Transverse colon (tissue), 4 donors: Measurements from ENCODE around the gene DNTT.

Experiments
- CTCF ChIP-seq, 5 experiments: fragments of 200-600 bp in 3 of 5; fragments of 450-650 bp in 2 of 5; sonication (generic) in 3 of 5; IDR thresholded peaks; 1 replicate in 2 of 5; 2 replicates in 3 of 5; pipeline ENCODE4 v1.5.1; 2016 to 2017; ENCODE audit warnings: antibody characterized with exemption in 5 of 5, inconsistent platforms in 3 of 5, mild to moderate bottlenecking in 2 of 5, moderate library complexity in 1 of 5
- EP300 ChIP-seq: sonication (generic); formaldehyde crosslinking; IDR thresholded peaks from one replicate; pipeline ENCODE4 v1.6.1; 2017; ENCODE audit warnings: antibody characterized with exemption, low read depth
- POLR2A ChIP-seq: fragments of 450-650 bp; IDR thresholded peaks from one replicate; pipeline ENCODE4 v1.6.1; 2016; ENCODE audit warnings: antibody characterized with exemption, mild to moderate bottlenecking, moderate library complexity
- POLR2AphosphoS5 ChIP-seq, 3 donors: sonication (generic); formaldehyde crosslinking; IDR thresholded peaks; one replicate each; pipeline ENCODE4 v1.6.1; 2016; ENCODE audit warnings: antibody characterized with exemption in 3 of 3

- TF ChIP-seq EP300, result no peak
- TF ChIP-seq POLR2AphosphoS5 (IDR thresholded peaks at IDR 0.05), result no peak
- TF ChIP-seq POLR2A, result no peak
- no peak for TF ChIP-seq CTCF (IDR thresholded peaks at IDR 0.05)
These were observed 14.9 kb upstream of the DNTT start for GRCh38 chr10:96289218-96289910.
